ENCODE data around the gene C1QTNF1. TPM values are rescaled to one million over a fixed set of nuclear protein-coding genes. Genes with fewer than 3 reads are reported as not detected.
A peak's percentile ranks its signal among the peaks of the same experiment; 100 is the strongest.

Gene C1QTNF1
- total and polyA plus RNA-seq, 9 of the 15 experiments (the other 6 are each of a cell fraction or from before 2014, with no cell fraction given): 0.09 TPM; not detected in 8

- Histone ChIP-seq H3K36me3 (ENCODE audit: control insufficient read depth, insufficient read depth, low read length) (no peaks in the 10 kb centered on the region), H4K20me1 (replicated peaks; ENCODE audit: control insufficient read depth, insufficient read depth, low read length) (0 out of 2 replicates have a peak, but pooled peaks cover 6% of the 10 kb centered on the region), H3K27me3 (ENCODE audit: control insufficient read depth in 2 of 2, insufficient read depth in 2 of 2, low read length in 2 of 2) (peaks cover 28 to 48% of the 10 kb centered on the region in 2 experiments; a peak in 4 of 5 replicates), H3K4me1 (replicated peaks in 1 of 2; ENCODE audit: control insufficient read depth in 2 of 2, insufficient read depth in 2 of 2, low read length in 2 of 2) (peaks cover 0 to 14% of the 10 kb centered on the region in 2 experiments; a peak in 2 of 5 replicates), H3K9me1 (ENCODE audit: control insufficient read depth, insufficient read depth, low read length) (no peaks in the 10 kb centered on the region), H2AFZ (ENCODE audit: low read depth, low read length) (no peak overlapping the region), H3K4me3 (no peak overlapping the region), H3K9ac (ENCODE audit: insufficient read depth in 1 of 2, low read depth in 2 of 2, low read length in 2 of 2) (no peak overlapping the region), H3K9me3 (replicated peaks; ENCODE audit: control insufficient read depth, insufficient read depth, low read depth, low read length) (no peaks in the 10 kb centered on the region), H3K4me2 (ENCODE audit: insufficient read depth, low read length) (no peak overlapping the region), H3K79me2 (ENCODE audit: control insufficient read depth, insufficient read depth, low read length) (no peaks in the 10 kb centered on the region), H3K27ac (ENCODE audit: extremely low read depth, low read depth, low read length) (no peak overlapping the region)
- no TSS peak for BruUV-seq (replicated peaks)
- 4% methylated on average over 6 of the region's 6 CpGs for WGBS (ENCODE audit: insufficient coverage, low coverage, missing lambda C conversion rate)
- TF ChIP-seq FOSL1 (tag; conservative IDR thresholded peaks at IDR 0.05) (peak; percentile 46), IRF2 (CRISPR knock-in tag; IDR thresholded peaks at IDR 0.05) (no peak)
- in situ Hi-C loops (cut with MboI) (loop anchor here (25.0 kb wide), 1 partner anchor 336 kb away; no protein-coding TSS in a partner anchor), intact Hi-C loops (cut with micrococcal nuclease) (no loop called here)
- DNase-seq (ENCODE audit: extremely low read depth in 1 of 4, low spot score in 3 of 4): no peak
- no peak for ATAC-seq
- no peak for FAIRE-seq
- ChIA-PET CTCF (ENCODE audit: low intra/inter-chr PET ratio) (no interaction called here), POLR2A (no interaction called here)
Measured at GRCh38 chr17:79051306-79051705, 27.3 kb downstream of the C1QTNF1 start.

GRCh38 chr17:79052131-79052530 is 28.2 kb downstream of the C1QTNF1 start:
- Histone ChIP-seq H3K79me2 (ENCODE audit: control insufficient read depth, insufficient read depth, low read length) (no peaks in the 10 kb centered on the region), H3K9me3 (replicated peaks; ENCODE audit: control insufficient read depth, insufficient read depth, low read depth, low read length) (no peaks in the 10 kb centered on the region), H3K9me1 (ENCODE audit: control insufficient read depth, insufficient read depth, low read length) (no peaks in the 10 kb centered on the region), H3K27me3 (ENCODE audit: control insufficient read depth in 2 of 2, insufficient read depth in 2 of 2, low read length in 2 of 2) (peaks cover 20 to 40% of the 10 kb centered on the region in 2 experiments; a peak in 4 of 5 replicates), H3K36me3 (ENCODE audit: control insufficient read depth, insufficient read depth, low read length) (no peaks in the 10 kb centered on the region), H3K27ac (ENCODE audit: extremely low read depth, low read depth, low read length) (no peak overlapping the region), H3K4me2 (ENCODE audit: insufficient read depth, low read length) (no peak overlapping the region), H3K4me1 (replicated peaks in 1 of 2; ENCODE audit: control insufficient read depth in 2 of 2, insufficient read depth in 2 of 2, low read length in 2 of 2) (peaks cover 0 to 14% of the 10 kb centered on the region in 2 experiments; a peak in 2 of 5 replicates), H3K4me3 (no peak overlapping the region), H4K20me1 (replicated peaks; ENCODE audit: control insufficient read depth, insufficient read depth, low read length) (no peaks in the 10 kb centered on the region), H3K9ac (ENCODE audit: insufficient read depth in 1 of 2, low read depth in 2 of 2, low read length in 2 of 2) (no peak overlapping the region), H2AFZ (ENCODE audit: low read depth, low read length) (no peak overlapping the region)
- POLR2A ChIA-PET: no interaction called here
- no peak for TF ChIP-seq ELF4 (CRISPR knock-in tag; IDR thresholded peaks at IDR 0.05)
- TF ChIP-seq ZBTB49 (CRISPR knock-in tag; IDR thresholded peaks at IDR 0.05; ENCODE audit: borderline replicate concordance): no peak
- TF ChIP-seq SIN3A (IDR thresholded peaks at IDR 0.05; ENCODE audit: borderline replicate concordance in 2 of 2, control insufficient read depth in 1 of 2, low read depth in 2 of 2, low read length in 2 of 2): no peak
- no peak for TF ChIP-seq BACH1 (tag; IDR thresholded peaks at IDR 0.05)
- TF ChIP-seq, protein P1, sequence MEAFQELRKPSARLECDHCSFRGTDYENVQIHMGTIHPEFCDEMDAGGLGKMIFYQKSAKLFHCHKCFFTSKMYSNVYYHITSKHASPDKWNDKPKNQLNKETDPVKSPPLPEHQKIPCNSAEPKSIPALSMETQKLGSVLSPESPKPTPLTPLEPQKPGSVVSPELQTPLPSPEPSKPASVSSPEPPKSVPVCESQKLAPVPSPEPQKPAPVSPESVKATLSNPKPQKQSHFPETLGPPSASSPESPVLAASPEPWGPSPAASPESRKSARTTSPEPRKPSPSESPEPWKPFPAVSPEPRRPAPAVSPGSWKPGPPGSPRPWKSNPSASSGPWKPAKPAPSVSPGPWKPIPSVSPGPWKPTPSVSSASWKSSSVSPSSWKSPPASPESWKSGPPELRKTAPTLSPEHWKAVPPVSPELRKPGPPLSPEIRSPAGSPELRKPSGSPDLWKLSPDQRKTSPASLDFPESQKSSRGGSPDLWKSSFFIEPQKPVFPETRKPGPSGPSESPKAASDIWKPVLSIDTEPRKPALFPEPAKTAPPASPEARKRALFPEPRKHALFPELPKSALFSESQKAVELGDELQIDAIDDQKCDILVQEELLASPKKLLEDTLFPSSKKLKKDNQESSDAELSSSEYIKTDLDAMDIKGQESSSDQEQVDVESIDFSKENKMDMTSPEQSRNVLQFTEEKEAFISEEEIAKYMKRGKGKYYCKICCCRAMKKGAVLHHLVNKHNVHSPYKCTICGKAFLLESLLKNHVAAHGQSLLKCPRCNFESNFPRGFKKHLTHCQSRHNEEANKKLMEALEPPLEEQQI (IDR thresholded peaks at IDR 0.05): no peak
- no peak for TF ChIP-seq FOXP1 (CRISPR knock-in tag; IDR thresholded peaks at IDR 0.05)
- no peak for TF ChIP-seq ZNF121 (CRISPR knock-in tag; conservative IDR thresholded peaks at IDR 0.05)
- TF ChIP-seq MTA1 (IDR thresholded peaks at IDR 0.05; ENCODE audit: borderline replicate concordance): no peak
- DNase-seq (ENCODE audit: extremely low read depth in 1 of 4, low spot score in 3 of 4) (no peak), ATAC-seq (no peak), FAIRE-seq (no peak)
- in situ Hi-C loops (cut with MboI) (loop anchor here (25.0 kb wide), 1 partner anchor 335 kb away; no protein-coding TSS in a partner anchor), intact Hi-C loops (cut with micrococcal nuclease) (no loop called here)
- CTCF ChIA-PET (ENCODE audit: low intra/inter-chr PET ratio): no interaction called here
- 0% methylated on average over 1 of the region's 1 CpG for WGBS (ENCODE audit: insufficient coverage, low coverage, missing lambda C conversion rate)
- BruUV-seq (replicated peaks): no TSS peak

All from K562 (cell line).